Embryonic facial prominence (tissue), 1 donor: ENCODE data around the gene ADPRHL1.

Source experiments
- DNase-seq: peaks from one replicate; pipeline ENCODE4 v3.0.0-alpha.2; 2016; ENCODE audit errors: extremely low spot score

The ADPRHL1 gene

GRCh38 chr13:113350065-113350937 is 103.0 kb downstream of the ADPRHL1 start:
- DNase-seq, result no peak
